AG04449 (cell line): ENCODE results near the gene NPHP1.
"Not testable (repeated sequence)": the region's sequence is repeated elsewhere in the genome, so short reads cannot be mapped to it uniquely, and the experiment has no call there.

Source experiments
- CTCF ChIA-PET: fragments of 350-600 bp; formaldehyde crosslinking; extraction: SDS; loops from one replicate; lab custom pipeline; 2021; ENCODE audit warnings: antibody characterized with exemption; lab: Yijun Ruan, JAX
- POLR2A ChIA-PET: fragments of 400-600, 350-600 bp; formaldehyde crosslinking; extraction: SDS; loops from one replicate; lab custom pipeline; 2020; ENCODE audit warnings: antibody characterized with exemption, inconsistent platforms; lab: Yijun Ruan, JAX
- DNase-seq: peaks from one replicate; pipeline ENCODE4 v3.0.0-alpha.2; 2010; ENCODE audit warnings: low read depth, low spot score
- H3K4me3 ChIP-seq: 2 replicates; pipeline ENCODE4 v1.5.1; 2011; ENCODE audit warnings: low read depth, mild to moderate bottlenecking, control low read depth, low read length
- CTCF ChIP-seq: IDR thresholded peaks from one replicate; pipeline ENCODE4 v1.5.1; 2011; ENCODE audit warnings: mild to moderate bottlenecking, moderate library complexity, low read length, control low read depth, inconsistent platforms; ENCODE audit not compliant: insufficient read depth; ENCODE audit errors: missing control alignments

NPHP1 gene

GRCh38 chr2:110219496-110220189 is 14.8 kb upstream of the NPHP1 start:
- POLR2A ChIA-PET, result no interaction called here
- CTCF ChIA-PET, result no interaction called here
- no peak overlapping the region for H3K4me3 ChIP-seq
- no peak for TF ChIP-seq CTCF
- DNase-seq, result no peak

GRCh38 chr2:110218889-110219288 is 14.1 kb upstream of the NPHP1 start:
- DNase-seq, CTCF ChIA-PET, H3K4me3 ChIP-seq, POLR2A ChIA-PET: not testable (repeated sequence)

GRCh38 chr2:110216803-110217202 is 12.0 kb upstream of the NPHP1 start:
- ChIA-PET CTCF (no interaction called here), POLR2A (no interaction called here)
- DNase-seq, result no peak

GRCh38 chr2:110216199-110216598 is 11.4 kb upstream of the NPHP1 start:
- no peak overlapping the region for H3K4me3 ChIP-seq
- DNase-seq, result no peak
- ChIA-PET CTCF (no interaction called here), POLR2A (no interaction called here)
- no peak for TF ChIP-seq CTCF

More at GRCh38 chr2:110216803-110217202, 12.0 kb upstream of the NPHP1 start:
- H3K4me3 ChIP-seq, result no peak overlapping the region
- TF ChIP-seq CTCF, result no peak

GRCh38 chr2:110215566-110216158 is 10.8 kb upstream of the NPHP1 start:
- no peak for TF ChIP-seq CTCF
- DNase-seq, result no peak
- H3K4me3 ChIP-seq, result no peak overlapping the region
- CTCF ChIA-PET, result no interaction called here
- POLR2A ChIA-PET, result no interaction called here

GRCh38 chr2:110215091-110215490 is 10.3 kb upstream of the NPHP1 start:
- TF ChIP-seq CTCF, result no peak
- H3K4me3 ChIP-seq, result no peak overlapping the region
- no peak for DNase-seq
- POLR2A ChIA-PET, result no interaction called here
- CTCF ChIA-PET, result no interaction called here

- POLR2A ChIA-PET, DNase-seq, H3K4me3 ChIP-seq, CTCF ChIA-PET: not testable (repeated sequence)
These were observed 8.7 kb upstream of the NPHP1 start for GRCh38 chr2:110213522-110213921.
